HG03442 (cell line): ENCODE measurements around the gene RHEX.
"Not testable (repeated sequence)": the region's sequence is repeated elsewhere in the genome, so short reads cannot be mapped to it uniquely, and the experiment has no call there.

Experiments
- ATAC-seq: cut with Tn5 transposase; IDR thresholded peaks from one replicate; pipeline ENCODE4 v1.9.1; 2021; ENCODE audit warnings: mild to moderate bottlenecking, moderate library complexity; ENCODE audit not compliant: unreplicated experiment

The RHEX gene, protein sequence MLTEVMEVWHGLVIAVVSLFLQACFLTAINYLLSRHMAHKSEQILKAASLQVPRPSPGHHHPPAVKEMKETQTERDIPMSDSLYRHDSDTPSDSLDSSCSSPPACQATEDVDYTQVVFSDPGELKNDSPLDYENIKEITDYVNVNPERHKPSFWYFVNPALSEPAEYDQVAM

DNA sequence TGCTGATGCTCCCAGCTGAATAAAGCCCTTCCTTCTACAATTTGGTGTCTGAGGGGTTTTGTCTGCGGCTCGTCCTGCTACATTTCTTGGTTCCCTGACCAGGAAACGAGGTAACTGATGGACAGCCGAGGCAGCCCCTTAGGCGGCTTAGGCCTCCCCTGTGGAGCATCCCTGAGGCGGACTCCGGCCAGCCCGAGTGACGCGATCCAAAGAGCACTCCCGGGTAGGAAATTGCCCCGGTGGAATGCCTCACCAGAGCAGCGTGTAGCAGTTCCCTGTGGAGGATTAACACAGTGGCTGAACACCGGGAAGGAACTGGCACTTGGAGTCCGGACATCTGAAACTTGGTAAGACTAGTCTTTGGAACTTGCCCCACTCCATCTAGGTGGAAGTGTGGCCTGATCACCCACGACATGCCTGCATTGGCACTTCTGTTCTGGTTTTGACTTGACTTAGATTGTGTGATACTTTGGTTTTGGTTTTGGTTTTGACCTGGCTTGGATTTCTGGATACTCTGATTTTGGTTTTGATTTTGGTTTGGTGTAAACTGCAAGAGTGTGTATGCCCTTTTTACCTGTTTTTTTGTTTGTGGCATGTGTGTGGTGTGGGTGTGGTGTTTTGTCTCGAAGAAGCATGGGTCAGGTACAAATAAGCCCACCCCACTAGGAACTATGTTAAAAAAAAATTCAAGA is at the start of gene RHEX:
TSS of gene RHEX (plus strand) at position 255 of the 692 bp plus-strand sequence. CDS start 44,656 bp downstream, outside the sequence.
- not testable (repeated sequence) for ATAC-seq

- ATAC-seq = no peak
These were observed 48.8 kb upstream of the RHEX start for GRCh38 chr1:206003854-206004800.

- no peak for ATAC-seq
These were observed 48.1 kb upstream of the RHEX start for GRCh38 chr1:206004826-206005225.

DNA sequence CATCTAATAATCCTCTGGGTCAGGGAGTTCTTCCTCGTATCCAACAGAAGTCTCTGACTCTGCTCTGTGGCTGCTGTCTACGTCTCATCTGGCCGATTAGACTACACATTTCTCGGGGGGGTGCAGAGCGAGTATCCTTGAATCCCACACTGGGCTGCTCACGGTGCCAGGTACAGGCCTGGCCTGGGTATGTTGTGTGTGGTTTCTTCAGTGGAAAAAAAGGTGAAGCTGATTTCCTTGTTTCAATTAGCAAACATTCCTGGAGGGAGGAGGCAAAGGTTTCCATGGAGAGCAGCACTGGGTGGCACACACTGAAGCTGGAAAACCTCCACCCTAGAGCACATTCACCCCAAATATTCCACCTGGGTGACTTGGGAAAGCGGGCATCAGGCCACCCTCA is 47.7 kb upstream of the RHEX start:
- ATAC-seq = no peak

DNA sequence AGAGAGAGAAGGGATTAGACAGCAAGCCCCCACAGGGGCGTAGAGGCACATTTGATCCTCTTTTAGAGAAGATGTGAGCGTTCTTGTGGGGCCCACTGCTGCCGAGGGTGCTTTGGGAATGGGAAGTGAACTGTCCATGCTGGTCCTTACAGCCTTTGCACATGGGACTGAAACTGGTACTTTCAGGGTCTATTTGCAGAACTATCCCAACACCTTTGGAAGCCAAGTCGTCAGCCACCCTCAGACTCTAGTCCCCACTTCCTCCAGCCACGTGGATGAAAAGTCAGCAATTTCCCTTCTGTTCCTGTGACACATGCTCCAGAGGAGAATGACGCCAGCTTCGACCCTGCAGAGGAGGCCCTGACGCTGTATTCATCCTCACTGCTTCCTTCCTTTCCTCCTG is 47.2 kb upstream of the RHEX start:
- ATAC-seq = no peak

- no peak for ATAC-seq
These were observed 46.0 kb upstream of the RHEX start for GRCh38 chr1:206006946-206007345.

DNA sequence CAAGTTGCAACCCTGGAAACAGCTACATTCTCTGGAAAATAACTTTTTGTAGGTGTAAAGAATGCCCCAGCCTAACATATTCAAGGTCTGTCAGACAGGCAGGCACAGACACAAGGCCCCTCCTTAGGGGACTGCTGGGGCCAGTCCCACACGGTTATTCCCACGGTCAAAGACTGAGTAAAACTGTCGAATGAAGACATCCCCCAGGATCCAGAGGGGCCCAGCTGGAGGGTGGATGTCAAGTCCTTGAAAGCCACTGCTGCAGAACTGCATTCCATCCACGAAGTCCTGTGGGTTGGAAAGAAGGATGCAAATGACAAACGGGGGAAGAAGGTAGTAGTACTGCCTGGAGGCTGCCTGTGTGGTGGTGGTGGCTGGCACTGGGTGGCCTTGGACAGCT is 42.9 kb upstream of the RHEX start:
- ATAC-seq = no peak

GRCh38 chr1:206011057-206011456 is 41.9 kb upstream of the RHEX start:
- no peak for ATAC-seq

GRCh38 chr1:206012086-206012859 is 40.7 kb upstream of the RHEX start:
- ATAC-seq = peak; percentile 93

DNA sequence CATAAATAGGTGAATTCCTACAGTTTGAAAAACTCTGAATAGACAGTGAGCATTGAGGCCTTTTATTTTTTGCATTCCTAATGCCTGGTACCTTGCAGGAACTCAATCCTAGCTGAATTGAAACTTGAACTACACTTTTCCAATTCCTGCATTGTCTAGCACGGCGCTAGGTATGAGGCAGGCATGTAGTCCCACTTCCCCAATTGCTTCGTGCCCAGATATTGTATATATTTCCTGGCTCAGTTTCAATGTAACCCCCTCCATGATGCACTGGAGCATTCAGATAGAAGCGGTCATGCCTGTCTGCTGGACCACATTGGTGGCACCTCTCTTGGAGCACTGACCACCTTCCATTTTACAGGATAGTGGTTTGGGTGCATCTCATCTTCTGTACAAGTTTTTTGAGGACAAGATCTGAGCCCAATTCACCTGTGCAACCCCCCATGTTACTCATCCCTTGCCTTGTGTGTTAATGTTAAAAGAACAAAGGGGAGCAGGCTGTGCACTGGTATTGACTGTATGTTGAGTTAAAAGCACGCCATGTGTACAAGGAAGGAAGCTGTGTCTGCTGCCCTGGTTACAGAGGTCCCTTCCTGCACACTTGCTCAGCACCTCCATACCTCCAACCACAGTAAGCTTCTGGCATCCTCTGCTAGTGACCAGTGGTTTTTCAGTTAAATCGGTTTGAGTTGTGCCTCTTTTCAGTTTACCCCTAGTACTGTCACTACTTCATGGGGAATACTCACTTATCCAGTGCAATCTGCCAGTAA is 39.8 kb upstream of the RHEX start:
- no peak for ATAC-seq

DNA sequence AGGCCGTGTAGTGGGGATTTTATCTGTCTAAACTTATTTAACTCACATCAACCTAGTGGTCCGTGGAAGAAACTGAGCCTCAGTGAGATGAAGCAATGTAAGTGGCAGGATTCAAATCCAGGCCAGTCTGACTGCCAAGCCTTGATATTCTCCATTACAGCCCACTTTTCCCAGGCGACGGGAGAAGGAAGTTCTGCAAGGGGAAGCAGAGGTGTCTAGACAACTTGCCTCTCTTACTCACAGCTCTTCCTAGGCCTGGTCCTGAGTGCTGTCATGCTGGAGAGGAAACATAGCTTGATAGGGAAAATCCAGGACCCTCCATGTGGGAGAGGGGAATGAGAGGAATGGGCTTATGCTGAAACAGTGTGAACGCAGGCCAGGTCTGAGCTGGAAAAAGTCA is 38.4 kb upstream of the RHEX start:
- ATAC-seq = no peak

DNA sequence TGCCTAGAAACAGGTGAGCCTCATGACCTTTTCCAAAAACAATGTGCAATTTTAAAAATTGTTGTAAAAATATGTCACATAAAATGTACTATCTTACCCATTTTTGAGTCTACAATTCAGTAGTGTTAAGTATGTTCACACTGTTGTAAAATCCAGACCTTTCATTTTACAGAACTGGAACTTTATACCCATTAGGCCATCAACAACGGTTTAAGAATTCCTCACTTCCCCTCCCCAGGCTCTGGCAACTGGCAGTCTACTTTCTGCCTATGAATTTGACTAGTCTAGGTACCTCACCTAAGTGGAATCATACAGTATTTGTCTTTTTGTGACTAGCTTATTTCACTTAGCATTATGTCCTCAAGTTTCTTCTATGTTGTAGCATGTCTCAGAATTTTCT is 37.9 kb upstream of the RHEX start:
- no peak for ATAC-seq

DNA sequence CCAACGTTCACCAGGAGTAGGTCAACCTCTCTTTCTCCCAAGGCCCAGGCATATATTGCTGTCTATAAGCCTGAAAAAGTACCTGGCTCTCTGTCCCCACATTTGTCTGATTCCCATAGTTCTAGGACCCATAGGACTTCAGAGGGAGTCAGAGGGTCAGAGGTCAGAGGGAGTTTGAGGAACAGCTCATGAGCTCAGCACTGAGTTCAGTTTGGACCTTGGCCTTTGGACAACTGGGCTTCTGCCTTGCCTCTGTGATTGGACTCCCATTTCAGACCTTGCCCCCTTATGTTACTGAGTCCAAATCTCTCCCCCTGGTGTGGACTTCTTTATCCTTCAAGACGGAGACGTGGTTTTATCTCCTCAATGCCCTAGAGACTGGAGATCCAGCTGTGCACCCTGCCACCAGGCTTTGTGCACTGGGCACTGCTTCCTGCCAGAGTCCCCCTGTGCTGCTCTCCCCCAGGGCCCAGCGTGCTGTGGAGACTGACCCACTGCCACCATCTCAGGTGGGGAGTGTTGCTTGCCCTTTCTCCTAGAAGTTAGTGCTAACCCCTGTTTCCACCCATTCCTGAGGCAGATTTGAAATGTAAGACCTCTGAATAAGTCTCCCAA is 32.5 kb upstream of the RHEX start:
- no peak for ATAC-seq

GRCh38 chr1:206021008-206021625 is 31.9 kb upstream of the RHEX start:
- no peak for ATAC-seq

DNA sequence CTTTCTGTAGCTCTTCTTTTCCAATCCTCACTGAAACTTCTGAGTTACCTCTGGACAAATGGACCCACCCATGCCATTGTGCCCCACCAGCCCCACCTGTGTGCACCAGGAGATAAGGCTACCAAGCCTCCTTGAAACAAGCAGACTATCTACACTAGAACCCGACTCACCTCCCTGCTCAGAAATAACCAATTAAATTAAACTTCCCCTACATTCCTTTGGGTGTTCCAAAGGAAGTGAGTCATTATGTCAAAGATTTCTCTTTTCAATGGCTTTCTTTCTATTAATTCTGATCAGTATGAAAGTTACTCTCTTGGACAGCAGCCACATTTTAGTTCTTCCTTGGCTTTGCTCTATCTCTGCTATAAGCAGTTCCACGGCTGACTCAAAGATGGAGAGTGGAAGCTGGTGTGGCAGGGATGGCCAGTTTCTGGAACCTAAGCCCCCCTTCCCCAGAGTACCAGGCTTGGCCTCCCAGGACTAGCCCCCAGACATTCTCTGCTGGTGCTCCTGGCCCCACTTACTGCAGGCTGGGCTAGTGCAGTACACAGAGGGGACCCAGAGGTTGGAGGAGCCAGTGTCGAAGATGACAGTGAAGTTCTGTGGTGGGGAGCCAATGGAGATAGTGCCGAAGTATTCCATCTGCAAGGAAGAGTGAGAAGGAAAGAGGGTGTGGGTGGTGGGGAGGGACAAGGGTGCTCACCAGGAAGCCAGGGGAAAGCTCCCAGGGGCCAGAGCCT is 31.2 kb upstream of the RHEX start:
- ATAC-seq = no peak

DNA sequence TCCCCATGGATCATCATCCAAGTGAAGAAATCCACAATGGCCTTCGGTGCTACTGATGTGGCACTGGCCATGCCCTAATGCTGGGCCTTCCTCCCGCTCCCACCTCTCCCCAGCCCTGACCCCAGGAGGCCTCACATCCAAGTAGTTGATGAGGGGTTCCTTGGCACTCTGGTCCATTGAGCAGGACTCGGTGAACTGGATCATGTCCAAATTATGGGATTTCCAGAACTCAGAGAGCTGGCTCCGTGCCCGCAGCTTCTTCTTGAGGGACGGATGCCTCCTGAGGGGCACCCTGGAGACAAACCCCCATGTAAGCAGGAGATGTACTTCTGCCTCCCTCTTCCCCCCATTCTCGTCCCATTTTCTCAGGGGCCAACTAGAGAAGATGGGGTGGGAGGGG is 30.2 kb upstream of the RHEX start:
- ATAC-seq = no peak

DNA sequence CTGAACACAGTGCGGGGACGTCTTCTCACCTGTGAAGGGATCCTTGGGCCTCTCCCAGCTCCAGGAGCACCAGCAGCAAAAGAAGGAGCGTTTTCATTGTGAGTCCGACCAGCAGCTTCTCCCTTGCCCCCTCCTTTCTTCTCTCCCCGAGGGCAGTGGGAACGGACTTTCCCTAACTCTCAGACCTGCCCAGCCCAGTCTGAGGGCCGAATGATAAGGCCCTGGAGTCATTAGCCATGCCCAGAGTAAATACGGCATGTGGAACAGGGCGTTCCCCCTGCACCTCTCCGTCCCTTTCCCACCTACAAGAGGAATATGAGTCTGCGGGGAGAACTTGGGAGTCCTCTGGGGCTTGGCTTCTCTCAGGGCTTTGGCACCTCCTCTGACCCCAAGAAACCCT is 29.3 kb upstream of the RHEX start, which contains the start of gene CTSE:
TSS of gene CTSE (minus strand) at position 201 of the 400 bp plus-strand sequence. CDS start at position 97, 104 bp downstream.
- ATAC-seq = no peak

GRCh38 chr1:206025283-206025820 is 27.6 kb upstream of the RHEX start:
- ATAC-seq = no peak
